Small intestine (tissue), 7 donors: Measurements from ENCODE around the gene SLAMF6. TPM values are rescaled to one million over a fixed set of nuclear protein-coding genes. Genes with fewer than 3 reads are reported as not detected.
A peak's percentile ranks its signal among the peaks of the same experiment; 100 is the strongest.
"Not testable (repeated sequence)": the region's sequence is repeated elsewhere in the genome, so short reads cannot be mapped to it uniquely, and the experiment has no call there.

ENCODE experiments used
- DNase-seq, 2 donors: peaks; one replicate each; pipeline versions ENCODE4 v3.0.0 to v3.0.0-alpha.2; 2013
- FAIRE-seq: peaks from 2 replicates; lab custom pipeline; 2012; peaks lifted over from hg19 to GRCh38; lab: Jason Lieb, UNC
- H3K27ac ChIP-seq, 3 donors: one replicate each; pipeline ENCODE4 v1.5.1; 2013; ENCODE audit warnings: low read length in 2 of 3, mild to moderate bottlenecking in 2 of 3, control low read depth in 1 of 3, inconsistent platforms in 1 of 3, low read depth in 1 of 3, moderate library complexity in 1 of 3
- H3K27me3 ChIP-seq, 3 donors: one replicate each; pipeline ENCODE4 v1.6.1; 2013; ENCODE audit warnings: low read length in 3 of 3, inconsistent platforms in 1 of 3; ENCODE audit not compliant: control insufficient read depth in 3 of 3, insufficient read depth in 3 of 3
- H3K36me3 ChIP-seq, 3 donors: one replicate each; pipeline ENCODE4 v1.6.1; 2013; ENCODE audit warnings: low read length in 3 of 3, inconsistent platforms in 1 of 3, low read depth in 1 of 3, mild to moderate bottlenecking in 1 of 3, moderate library complexity in 1 of 3; ENCODE audit not compliant: control insufficient read depth in 3 of 3, insufficient read depth in 2 of 3
- H3K4me1 ChIP-seq, 3 donors: one replicate each; pipeline ENCODE4 v1.6.1; 2013; ENCODE audit warnings: low read length in 2 of 3, inconsistent platforms in 1 of 3, low read depth in 1 of 3, mild to moderate bottlenecking in 1 of 3, moderate library complexity in 1 of 3; ENCODE audit not compliant: control insufficient read depth in 3 of 3, insufficient read depth in 2 of 3
- H3K4me3 ChIP-seq, 3 donors: one replicate each; pipeline ENCODE4 v1.5.1; 2013; ENCODE audit warnings: low read length in 3 of 3, control low read depth in 1 of 3, inconsistent platforms in 1 of 3, low read depth in 1 of 3, mild to moderate bottlenecking in 1 of 3, moderate library complexity in 1 of 3
- H3K9me3 ChIP-seq, 2 donors: one replicate each; pipeline ENCODE4 v1.6.1; 2013; ENCODE audit warnings: low read depth in 1 of 2, low read length in 1 of 2; ENCODE audit not compliant: control insufficient read depth in 2 of 2, insufficient read depth in 1 of 2
- WGBS, 3 donors: extraction: QIAGEN DNeasy Blood & Tissue Kit; methylation state at CpG; one replicate each; pipeline ENCODE4 v1.1.7; 2013; 5-methylcytosine and 5-hydroxymethylcytosine counted together
- polyA plus RNA-seq, 4 donors: library from polyadenylated mRNA; stranded (reverse) in 3 of 4; unstranded in 1 of 4; fragments of 200-250 nt in 3 of 4; fragments of 120-200 nt in 1 of 4; gene quantifications; one replicate each; pipeline versions ENCODE4 v1.2.1 to v1.2.3, GENCODE V29; 2013
- donor health status: healthy with polysubstance abuse.
- donor health status: control.
- donor health status: control.
- donor health status: Bipolar disorder and iron deficiency.
- donor health status: healthy.

Gene SLAMF6
- polyA plus RNA-seq, 4 donors, result 0.22 to 1.6 (median 1.1) TPM

DNA sequence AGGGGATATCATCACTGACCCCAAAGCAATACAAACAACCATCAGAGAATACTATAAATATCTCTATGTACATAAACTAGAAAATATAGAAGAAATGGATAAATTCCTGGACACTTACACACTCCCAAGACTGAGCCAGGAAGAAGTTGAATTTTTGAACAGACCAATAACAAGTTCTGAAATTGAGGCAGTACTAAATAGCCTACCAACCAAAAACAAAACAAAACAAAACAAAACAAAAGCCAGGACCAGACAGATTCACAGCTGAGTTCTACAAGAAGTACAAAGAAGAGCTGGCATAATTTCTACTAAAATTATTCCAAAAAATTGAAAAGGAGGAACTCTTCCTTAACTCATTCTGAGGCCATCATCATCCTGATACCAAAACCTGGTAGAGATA is 37.8 kb upstream of the SLAMF6 start:
- no peak for DNase-seq
- H3K4me1 ChIP-seq, result no peaks in the 10 kb centered on the region
- FAIRE-seq, result no peak
- no peaks in the 10 kb centered on the region for H3K27me3 ChIP-seq
- no peaks in the 10 kb centered on the region for H3K9me3 ChIP-seq
- no peak overlapping the region for H3K4me3 ChIP-seq
- no peaks in the 10 kb centered on the region for H3K36me3 ChIP-seq
- H3K27ac ChIP-seq, result peak overlapping the region in 1 of 3 donors; percentile 11

DNA sequence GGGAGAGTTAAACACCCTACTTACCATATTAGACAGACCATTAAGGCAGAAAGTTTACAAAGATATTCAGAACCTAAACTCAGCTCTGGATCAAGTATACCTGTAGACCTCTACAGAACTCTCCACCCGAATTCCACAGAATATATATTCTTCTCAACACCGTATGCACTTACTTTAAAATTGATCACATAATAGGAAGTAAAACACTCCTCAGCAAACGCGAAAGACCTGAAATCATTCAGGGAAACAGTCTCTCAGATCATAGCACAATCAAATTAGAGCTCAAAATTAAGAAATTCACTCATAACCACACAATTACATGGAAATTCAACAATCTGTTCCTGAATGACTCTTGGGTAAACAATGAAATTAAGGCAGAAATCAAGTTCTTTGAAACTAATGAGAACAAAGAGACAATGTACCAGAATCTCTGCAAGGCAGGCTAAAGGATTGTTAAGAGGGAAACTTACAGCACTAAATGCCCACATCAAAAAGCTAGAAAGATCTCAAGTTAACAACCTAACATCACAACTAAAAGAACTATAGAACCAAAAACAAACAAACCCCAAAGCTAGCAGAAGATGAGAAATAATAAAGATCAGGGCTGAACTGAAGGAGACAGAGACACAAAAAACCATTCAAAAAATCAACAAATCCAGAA is 37.1 kb upstream of the SLAMF6 start:
- H3K27ac ChIP-seq, result no peak overlapping the region
- 69 to 74% (median 72%) methylated on average over 4 of the region's 4 CpGs for WGBS, 3 donors
- H3K36me3 ChIP-seq, result no peaks in the 10 kb centered on the region
- H3K4me3 ChIP-seq, result no peak overlapping the region
- H3K27me3 ChIP-seq, result no peaks in the 10 kb centered on the region
- FAIRE-seq (no peak), DNase-seq (no peak)
- H3K9me3 ChIP-seq, result no peaks in the 10 kb centered on the region
- H3K4me1 ChIP-seq, result no peaks in the 10 kb centered on the region

DNA sequence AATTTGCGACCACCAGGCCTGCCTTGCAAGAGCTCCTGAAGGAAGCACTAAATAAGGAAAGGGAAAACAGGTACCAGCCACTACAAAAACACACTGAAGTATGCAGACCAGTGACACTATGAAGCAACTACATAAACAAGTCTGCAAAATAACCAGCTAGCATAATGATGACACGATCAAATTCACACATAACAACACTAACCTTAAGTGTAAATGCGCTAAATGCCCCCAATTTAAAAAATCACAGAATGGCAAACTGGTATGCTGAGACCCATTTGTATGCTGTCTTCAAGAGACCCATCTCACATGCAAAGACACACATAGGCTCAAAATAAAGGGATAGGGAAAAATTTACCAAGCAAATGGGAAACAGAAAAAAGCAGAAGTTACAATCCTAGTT is 36.4 kb upstream of the SLAMF6 start:
- H3K4me1 ChIP-seq, H3K27me3 ChIP-seq, H3K36me3 ChIP-seq, H3K9me3 ChIP-seq, DNase-seq, FAIRE-seq, H3K4me3 ChIP-seq: not testable (repeated sequence)
- H3K27ac ChIP-seq, result peak overlapping the region in 1 of 3 donors; percentile 20
- 60 to 86% (median 78%) methylated on average over 3 of the region's 3 CpGs for WGBS, 3 donors

DNA sequence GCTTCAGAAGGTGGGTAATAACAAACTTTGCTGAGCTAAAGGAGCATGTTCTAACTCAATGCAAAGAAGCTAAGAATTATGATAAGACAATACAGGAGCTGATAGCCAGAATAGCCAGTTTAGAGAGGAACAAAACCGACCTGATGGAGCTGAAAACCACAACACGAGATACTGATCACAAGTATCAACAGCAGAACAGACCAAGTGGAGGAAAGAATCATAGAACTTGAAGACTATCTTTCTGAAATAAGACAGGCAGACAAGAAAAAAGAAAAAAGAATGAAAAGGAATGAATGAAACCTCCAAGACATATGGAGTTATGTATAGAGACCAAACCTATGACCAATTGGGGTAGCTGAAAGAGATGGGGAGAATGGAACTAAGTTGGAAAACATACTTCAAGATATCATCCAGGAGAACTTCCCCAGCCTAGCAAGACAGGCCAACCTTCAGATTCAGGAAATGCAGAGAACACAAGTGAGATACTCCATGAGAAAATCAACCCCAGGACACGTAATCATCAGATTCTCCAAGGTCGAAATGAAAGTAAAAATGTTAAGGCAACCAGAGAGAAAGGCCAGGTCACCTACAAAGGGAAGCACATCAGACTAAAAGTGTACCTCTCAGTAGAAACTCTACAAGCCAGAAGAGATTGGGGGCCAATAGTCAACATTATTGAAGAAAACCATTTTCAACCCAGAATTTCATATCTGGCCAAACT is 35.8 kb upstream of the SLAMF6 start:
- Histone ChIP-seq H3K27ac (peak overlapping the region in 1 of 3 donors; percentile 20), H3K9me3 (no peaks in the 10 kb centered on the region), H3K36me3 (no peaks in the 10 kb centered on the region), H3K4me3 (no peak overlapping the region), H3K4me1 (no peaks in the 10 kb centered on the region), H3K27me3 (no peaks in the 10 kb centered on the region)
- FAIRE-seq (no peak), DNase-seq (no peak)
- 66 to 82% (median 77%) methylated on average over 4 of the region's 4 CpGs for WGBS, 3 donors

DNA sequence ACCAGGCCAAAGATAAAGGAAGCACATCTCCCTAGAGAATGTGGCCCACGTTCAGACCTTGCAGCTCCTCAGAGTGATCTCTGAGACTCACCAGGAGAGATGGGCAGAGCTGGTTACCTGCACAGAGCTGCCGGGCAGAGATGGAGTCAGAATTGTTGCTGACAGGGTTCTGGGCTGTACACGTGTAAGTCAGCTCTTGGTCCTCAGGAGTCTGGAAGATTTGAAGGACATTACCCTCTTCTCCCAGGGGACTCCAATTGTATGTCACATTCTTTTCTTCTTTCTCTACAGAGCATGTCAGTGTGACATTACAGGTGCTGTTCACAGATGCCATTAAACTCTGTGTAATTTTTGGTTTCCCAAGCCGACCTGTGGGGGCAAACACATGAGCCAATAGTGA is 30.7 kb upstream of the SLAMF6 start:
- Histone ChIP-seq H3K27ac (no peak overlapping the region), H3K4me1 (no peaks in the 10 kb centered on the region), H3K36me3 (no peaks in the 10 kb centered on the region), H3K27me3 (no peaks in the 10 kb centered on the region), H3K9me3 (no peaks in the 10 kb centered on the region), H3K4me3 (no peak overlapping the region)
- WGBS, 3 donors, result 82 to 88% (median 85%) methylated on average over 4 of the region's 4 CpGs
- DNase-seq (no peak), FAIRE-seq (no peak)

DNA sequence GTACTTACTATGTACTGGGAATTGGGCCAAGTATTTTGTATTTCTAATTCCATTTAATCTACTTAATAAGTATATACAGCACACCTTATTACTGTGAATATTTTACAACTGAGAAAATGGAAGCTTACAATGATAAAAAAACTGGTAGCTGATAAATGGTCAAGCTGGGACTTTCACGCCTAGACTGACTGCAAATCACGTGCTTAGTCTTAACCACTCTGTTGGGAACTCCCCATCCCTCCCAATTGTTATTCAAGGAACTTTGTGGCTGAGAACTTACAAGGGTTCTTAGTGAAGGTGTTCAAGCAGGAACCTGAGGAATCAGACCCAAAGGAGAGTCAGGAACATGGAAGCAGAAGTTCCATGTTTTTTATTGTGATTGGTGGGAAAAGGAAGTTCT is 29.4 kb upstream of the SLAMF6 start:
- no peak for FAIRE-seq
- H3K36me3 ChIP-seq, result no peaks in the 10 kb centered on the region
- 8 to 50% (median 48%) methylated on average over 2 of the region's 2 CpGs for WGBS, 3 donors
- H3K4me3 ChIP-seq, result no peak overlapping the region
- peak in 1 of 2 donors; percentile 79 for DNase-seq
- no peaks in the 10 kb centered on the region for H3K4me1 ChIP-seq
- H3K9me3 ChIP-seq, result no peaks in the 10 kb centered on the region
- H3K27ac ChIP-seq, result no peak overlapping the region
- H3K27me3 ChIP-seq, result no peaks in the 10 kb centered on the region

DNA sequence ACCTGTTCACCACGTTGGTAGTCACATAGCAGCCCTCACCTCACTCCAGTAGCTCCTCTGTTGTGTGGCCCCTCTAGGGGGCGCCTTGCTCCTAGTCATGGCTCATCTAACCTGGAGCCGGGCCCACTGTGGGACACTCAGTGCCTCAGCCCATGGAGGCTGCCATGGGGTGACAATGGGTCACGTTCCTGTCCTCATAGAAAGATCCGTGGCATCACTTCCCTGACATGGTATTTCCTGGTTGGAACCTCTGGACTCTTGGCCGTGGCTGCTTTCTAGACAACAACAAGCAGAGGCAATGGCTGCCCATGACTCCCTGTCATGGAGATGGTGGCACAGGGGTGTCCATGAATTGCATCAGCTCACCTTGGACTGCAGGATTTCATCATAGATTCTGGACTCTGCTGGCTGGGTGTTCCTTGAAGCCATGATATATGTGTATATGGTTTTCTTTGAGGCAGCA is 27.5 kb upstream of the SLAMF6 start:
- no peak for FAIRE-seq
- H3K4me3 ChIP-seq, result no peak overlapping the region

DNA sequence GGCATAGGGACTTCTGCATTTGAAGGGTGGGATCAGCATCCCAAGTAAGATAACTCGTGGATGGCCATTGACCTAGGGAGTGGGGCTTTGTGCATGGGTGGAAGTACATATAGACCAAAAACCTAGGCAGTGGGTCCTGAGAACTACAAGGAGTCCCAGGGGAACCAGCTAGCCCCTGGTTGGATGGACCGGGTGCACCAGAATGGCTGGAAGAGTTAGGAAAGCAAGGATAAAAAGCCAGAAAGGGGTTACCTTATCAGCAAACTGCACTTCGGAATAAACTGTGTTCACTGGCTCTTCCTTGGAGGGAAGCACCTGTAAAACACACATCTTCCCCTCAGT is 26.6 kb upstream of the SLAMF6 start:
- DNase-seq, result no peak
- Histone ChIP-seq H3K27ac (no peak overlapping the region), H3K36me3 (no peaks in the 10 kb centered on the region), H3K4me3 (no peak overlapping the region), H3K27me3 (no peaks in the 10 kb centered on the region), H3K4me1 (peaks cover 0 to 8% (median 2%) of the 10 kb centered on the region in 3 donors), H3K9me3 (no peaks in the 10 kb centered on the region)
- FAIRE-seq, result no peak
- WGBS, 3 donors, result 79 to 86% (median 82%) methylated on average over 3 of the region's 3 CpGs

More for the DNA sequence above, 27.5 kb upstream of the SLAMF6 start:
- Histone ChIP-seq H3K9me3 (no peaks in the 10 kb centered on the region), H3K27ac (no peak overlapping the region), H3K36me3 (no peaks in the 10 kb centered on the region), H3K4me1 (no peaks in the 10 kb centered on the region), H3K27me3 (no peaks in the 10 kb centered on the region)
- WGBS, 3 donors, result 69 to 74% (median 70%) methylated on average over 6 of the region's 6 CpGs
- peak in 1 of 2 donors; percentile 36 for DNase-seq
